Prostate gland (tissue), 2 donors: ENCODE results near the gene SPEM3.

Source experiments
- POLR2A ChIP-seq: fragments of 450-650 bp; IDR thresholded peaks from one replicate; pipeline ENCODE4 v1.6.1; 2016; ENCODE audit warnings: antibody characterized with exemption, mild to moderate bottlenecking
- POLR2AphosphoS5 ChIP-seq: sonication (generic); formaldehyde crosslinking; IDR thresholded peaks from one replicate; pipeline ENCODE4 v1.6.1; 2017; ENCODE audit warnings: antibody characterized with exemption
- TF ChIP-seq, protein P1 (sequence below), 4 experiments: fragments of 200-600 bp in 2 of 4; fragments of 450-650 bp in 2 of 4; sonication (generic) in 2 of 4; IDR thresholded peaks; 1 replicate in 3 of 4; 2 replicates in 1 of 4; pipeline ENCODE4 v1.5.1; 2016 to 2019; ENCODE audit warnings: antibody characterized with exemption in 4 of 4, mild to moderate bottlenecking in 2 of 4, moderate library complexity in 2 of 4

DNA sequence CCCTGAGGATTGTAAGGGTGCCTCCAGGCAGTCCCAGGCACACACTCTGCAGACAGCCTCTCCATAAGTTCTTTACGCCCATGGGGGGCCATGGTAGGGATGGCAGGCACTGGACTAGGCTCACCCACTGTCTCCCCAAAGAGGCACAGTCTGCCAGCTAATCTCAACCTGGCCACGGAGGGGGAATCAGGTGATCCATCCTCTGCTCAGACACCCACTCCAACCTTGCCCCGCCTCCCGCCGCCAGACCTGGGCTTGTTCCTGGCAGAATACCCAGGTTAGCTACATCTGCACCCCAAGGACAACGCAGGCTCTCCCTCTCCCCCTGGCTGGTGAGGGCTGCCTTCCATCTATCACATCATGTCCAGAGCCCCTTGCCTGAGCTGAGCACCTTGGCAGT is 19.8 kb upstream of the SPEM3 start:
- TF ChIP-seq, protein P1, sequence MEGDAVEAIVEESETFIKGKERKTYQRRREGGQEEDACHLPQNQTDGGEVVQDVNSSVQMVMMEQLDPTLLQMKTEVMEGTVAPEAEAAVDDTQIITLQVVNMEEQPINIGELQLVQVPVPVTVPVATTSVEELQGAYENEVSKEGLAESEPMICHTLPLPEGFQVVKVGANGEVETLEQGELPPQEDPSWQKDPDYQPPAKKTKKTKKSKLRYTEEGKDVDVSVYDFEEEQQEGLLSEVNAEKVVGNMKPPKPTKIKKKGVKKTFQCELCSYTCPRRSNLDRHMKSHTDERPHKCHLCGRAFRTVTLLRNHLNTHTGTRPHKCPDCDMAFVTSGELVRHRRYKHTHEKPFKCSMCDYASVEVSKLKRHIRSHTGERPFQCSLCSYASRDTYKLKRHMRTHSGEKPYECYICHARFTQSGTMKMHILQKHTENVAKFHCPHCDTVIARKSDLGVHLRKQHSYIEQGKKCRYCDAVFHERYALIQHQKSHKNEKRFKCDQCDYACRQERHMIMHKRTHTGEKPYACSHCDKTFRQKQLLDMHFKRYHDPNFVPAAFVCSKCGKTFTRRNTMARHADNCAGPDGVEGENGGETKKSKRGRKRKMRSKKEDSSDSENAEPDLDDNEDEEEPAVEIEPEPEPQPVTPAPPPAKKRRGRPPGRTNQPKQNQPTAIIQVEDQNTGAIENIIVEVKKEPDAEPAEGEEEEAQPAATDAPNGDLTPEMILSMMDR (IDR thresholded peaks at IDR 0.05) = no peak
- TF ChIP-seq POLR2AphosphoS5 = no peak
- TF ChIP-seq POLR2A = no peak
